HL-60/S4 treated with retinoic acid at 250 ng/mL for 4 days and 3 days (cell line): ENCODE results near the gene MYO1G.
"Not testable (repeated sequence)": the region's sequence is repeated elsewhere in the genome, so short reads cannot be mapped to it uniquely, and the experiment has no call there.

ENCODE experiments used
- in situ Hi-C: fragments of 300-500 bp; cut with MboI; formaldehyde crosslinking; loops from 2 replicates; pipeline ENCODE4 v1.7.0; 2022; ENCODE audit warnings: low sequenced_read_pairs

Gene MYO1G

DNA sequence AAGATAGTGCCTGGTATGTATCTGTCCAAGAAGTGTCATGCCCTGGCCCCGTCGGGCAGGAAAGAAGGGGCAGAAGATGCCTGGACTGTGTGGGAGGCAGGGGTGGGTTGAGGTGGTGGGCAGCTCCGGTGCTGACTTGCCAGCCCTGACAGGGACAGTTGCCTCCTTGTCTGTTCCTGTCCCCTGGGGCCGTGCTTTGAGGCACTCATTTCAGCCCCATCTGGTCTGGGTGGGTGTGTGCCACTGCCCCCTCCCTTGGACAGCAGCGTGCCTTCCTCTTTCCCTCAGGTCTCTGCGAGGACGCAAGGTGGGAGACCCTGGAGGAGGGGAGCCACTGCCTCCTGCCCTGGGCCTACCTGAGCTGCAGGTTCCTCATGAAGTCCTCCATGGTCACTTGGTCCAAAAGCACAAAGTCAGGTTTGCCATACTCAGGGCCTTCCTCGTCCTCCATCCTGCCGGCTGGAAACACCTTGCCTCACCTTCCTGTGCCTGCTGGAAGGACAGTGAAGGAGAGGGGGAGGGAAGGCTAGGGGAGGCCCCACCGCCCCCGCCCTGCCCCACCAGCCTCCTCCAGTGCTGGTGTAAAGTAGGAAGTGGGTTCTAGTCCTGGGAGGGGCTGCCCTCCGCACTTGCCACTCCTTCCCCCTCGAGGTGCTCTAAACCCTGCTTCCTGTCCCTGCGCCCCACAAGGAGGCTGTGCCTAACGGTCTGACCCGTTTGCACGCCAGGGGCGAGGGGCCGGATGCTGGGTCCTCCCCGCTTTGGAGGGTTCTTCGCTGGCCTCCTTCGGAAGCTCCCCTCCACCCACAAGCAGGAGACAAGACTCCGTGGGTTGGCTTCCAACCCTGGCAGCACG, at the start of gene MYO1G:
Gene MYO1G, minus strand, starts transcription at position 505 of the 856 bp plus-strand sequence. Its CDS starts 54 bp downstream, at position 451.
- in situ Hi-C loops = no loop called here

- in situ Hi-C loops = no loop called here
Measured at GRCh38 chr7:45028138-45028919, 49.5 kb upstream of the MYO1G start.

DNA sequence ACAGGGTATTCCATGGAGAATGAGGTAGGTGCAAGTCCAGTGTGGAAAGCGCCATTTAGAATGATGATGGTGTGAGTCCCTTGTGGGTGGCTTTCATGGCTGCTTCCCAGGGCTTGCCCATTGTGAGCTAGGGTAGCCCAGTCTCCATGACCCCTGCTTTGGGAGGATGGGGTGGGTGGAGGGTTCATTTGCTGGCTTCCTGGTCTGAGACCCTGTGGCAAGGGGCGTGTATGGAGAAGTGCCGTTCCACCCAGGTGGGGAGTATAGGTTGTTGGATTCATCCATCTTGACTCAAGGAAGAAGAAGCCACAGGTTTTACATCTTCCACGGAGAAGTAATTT, 48.9 kb upstream of the MYO1G start:
- in situ Hi-C loops = no loop called here

DNA sequence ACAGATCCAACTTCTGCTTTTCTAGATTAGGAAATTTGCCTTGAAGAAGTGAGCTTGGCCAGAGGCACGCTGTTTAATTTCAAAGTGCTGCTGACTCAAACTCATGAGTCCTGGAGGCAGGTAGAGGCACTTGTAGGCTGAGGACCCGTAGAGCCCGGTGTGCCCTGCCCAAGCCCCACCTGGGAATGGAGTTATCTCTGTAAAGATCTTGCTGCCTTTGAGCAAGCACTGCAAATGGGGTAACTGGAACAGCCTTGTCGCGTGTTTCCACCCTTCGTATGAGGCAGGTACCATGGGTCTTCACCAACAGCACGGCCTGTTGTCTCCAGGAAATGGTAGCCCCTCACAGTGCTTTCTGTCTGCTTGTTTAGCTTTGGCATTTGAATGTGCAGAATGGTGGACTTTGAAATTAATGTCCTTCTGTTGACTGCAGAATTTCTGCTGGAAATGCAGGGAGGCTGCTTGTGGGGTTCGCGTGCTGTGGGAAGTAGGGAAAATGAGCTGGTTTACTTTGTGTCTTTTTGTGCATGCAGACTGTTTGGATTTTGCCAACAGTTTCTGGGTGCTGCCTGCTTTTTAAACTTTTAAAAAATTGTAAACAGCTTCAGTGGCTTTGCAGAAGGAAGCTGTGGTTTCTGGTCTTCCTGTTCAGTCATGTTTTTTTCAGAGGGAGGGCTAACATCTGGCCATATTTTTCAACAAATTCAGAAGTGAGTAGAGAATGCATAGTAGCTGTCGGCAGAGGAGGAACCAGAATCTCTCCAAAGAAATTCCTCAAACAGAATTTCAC, 48.4 kb upstream of the MYO1G start:
- in situ Hi-C loops = no loop called here

GRCh38 chr7:45026013-45026412, 47.2 kb upstream of the MYO1G start:
- in situ Hi-C loops = no loop called here

DNA sequence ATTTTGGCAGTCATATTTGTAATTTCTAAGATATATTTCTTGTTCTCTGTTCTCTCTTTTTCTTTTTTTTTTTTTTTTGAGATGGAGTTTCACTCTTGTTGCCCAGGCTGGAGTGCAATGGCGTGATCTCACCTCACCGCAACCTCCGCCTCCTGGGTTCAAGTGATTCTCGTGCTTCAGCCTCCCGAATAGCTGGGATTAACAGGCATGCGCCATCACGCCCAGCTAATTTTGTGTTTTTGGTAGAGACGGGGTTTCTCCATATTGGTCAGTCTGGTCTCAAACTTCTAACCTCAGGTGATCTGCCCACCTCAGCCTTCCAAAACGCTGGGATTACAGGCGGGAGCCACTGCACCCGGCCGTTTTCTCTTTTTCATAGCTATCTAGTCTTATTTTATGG, 46.7 kb upstream of the MYO1G start:
- in situ Hi-C loops = not testable (repeated sequence)

DNA sequence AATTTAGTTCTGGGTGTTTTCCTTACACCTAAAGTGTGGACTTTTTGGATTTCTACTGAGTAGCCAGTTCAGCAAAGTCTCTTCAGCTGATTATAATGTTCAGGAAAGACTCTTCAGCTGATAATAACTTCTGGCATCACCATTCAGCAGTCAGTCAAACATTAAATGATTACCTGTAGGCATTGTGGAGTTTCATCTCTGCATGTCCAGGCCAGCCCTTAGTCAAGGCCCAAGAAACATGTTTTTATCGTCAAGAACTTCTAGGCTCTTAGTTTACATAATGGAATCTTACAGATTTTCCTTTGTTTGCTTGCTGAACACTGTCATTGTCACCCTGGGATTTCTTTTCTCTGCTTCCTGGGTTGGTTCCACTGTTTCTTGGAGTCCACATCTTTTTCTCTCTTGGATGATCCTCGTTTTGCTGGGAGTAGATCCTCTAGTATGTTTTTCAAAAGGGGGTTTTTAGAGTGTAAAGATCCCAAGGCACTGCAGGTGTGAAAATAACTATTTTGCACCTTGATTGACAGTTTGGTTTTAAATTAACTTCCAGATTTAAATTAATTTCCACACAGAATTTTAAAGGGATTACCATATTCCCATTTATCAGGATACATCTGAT, 45.4 kb upstream of the MYO1G start:
- in situ Hi-C loops = no loop called here

DNA sequence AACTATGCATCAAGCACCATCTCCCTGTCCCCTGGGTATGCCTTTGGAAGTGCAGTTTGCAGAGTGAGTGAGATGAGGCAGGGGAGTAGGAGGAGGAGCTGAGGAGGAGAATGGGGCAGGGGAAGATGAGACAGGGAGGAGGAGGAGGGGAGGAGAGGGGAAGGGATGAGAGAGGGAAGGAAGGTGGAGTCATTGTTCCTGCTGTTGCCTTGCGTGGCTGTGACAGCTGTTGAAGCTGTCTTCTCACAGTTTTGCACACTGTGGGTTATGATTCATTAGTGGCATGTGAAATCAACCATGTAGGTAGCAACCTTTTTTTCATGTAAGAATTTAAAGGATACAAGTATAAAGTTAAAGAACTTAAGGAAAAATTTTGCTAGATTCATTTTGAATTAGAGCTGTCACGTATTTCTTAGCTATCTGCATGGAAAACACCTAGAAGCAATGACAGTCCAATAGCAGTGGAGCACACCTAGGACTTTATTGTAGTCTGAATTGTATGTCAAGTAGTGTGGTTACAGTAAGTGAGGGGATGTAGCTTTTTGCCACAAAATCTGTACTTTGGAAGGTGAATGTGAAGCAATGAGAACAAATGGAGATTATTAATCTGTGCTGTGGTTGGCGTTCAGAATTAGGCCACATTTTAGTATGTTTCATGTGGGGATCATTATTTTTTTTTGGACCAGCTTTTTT, 42.9 kb upstream of the MYO1G start:
- in situ Hi-C loops = no loop called here

DNA sequence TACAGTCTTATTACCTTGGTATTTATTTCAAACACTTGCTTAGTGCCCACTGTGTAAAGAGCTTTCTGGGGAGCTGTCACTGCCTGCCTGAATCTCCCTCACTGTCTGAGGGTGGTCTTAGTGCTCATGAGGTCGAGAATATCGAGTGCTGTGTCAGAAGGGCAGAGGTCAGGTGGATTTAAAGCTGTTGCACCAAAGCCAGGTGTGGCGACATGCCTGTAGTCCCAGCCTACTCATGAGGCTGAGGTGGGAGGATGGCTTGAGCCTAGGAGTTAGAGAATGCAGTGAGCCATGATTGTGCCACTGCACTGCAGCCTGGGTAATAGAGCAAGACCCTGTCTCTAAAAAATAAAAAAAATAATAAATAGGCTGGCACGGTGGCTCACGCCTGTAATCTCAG, 42.1 kb upstream of the MYO1G start:
- in situ Hi-C loops = no loop called here

- in situ Hi-C loops = no loop called here
Measured at GRCh38 chr7:45017253-45017652, 38.4 kb upstream of the MYO1G start.

- in situ Hi-C loops = no loop called here
Measured at GRCh38 chr7:45015313-45015712, 36.5 kb upstream of the MYO1G start.

- in situ Hi-C loops = no loop called here
Measured at GRCh38 chr7:45013465-45013967, 34.7 kb upstream of the MYO1G start.

DNA sequence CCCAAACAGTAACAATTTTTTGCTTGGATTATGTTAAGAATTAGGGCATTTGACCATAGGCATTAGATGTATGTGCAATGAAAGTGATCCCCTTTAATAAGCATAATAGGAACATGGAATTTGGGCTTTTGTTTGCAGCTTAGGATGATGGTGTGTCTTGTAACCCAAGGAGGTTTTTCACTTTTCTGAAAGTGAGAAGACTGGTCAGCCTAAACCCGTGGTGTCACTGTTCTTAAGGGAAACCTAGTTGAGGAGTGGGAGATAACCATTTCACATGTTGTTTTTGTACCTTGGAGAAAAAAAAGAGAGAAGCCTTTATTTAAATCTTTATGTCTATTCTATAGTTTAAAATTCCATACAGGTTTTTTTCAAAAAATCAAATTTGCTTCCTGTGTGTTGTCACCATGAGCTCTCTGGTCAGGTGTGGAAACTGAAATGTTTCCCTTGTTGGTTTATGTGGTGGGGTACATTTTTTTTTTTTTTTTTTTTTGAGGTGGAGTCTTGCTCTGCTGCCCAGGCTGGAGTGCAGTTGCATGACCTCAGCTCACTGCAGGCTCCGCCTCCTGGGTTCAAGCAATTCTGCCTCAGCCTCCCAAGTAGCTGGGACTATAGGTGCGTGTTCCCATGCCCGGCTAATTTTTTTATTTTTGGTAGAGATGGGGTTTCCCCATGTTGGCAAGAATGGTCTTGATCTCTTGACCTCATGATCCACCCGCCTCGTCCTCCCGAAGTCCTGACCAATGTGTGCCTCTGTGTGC, 28.9 kb upstream of the MYO1G start:
- in situ Hi-C loops = no loop called here

DNA sequence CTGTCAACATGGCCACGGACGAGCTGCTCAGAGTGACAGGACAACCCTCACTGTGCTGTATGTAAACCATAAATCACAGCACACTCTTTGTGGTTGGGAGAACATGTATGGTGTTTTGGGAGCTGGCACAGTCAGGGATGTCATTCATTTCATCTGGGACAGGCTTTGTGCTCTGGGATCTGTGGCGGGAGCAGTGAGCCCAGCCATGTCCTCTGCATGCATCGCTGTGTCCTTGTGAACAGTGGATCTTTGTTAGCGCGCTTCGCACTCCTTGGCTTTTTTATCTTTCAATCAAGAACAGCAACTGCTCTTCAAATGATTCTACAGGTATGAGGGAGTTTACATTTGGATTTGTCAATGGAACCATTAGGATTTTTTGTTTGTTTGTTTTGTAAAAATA, 28.3 kb upstream of the MYO1G start:
- in situ Hi-C loops = no loop called here

GRCh38 chr7:45003789-45004188, 25.0 kb upstream of the MYO1G start:
- in situ Hi-C loops = no loop called here

DNA sequence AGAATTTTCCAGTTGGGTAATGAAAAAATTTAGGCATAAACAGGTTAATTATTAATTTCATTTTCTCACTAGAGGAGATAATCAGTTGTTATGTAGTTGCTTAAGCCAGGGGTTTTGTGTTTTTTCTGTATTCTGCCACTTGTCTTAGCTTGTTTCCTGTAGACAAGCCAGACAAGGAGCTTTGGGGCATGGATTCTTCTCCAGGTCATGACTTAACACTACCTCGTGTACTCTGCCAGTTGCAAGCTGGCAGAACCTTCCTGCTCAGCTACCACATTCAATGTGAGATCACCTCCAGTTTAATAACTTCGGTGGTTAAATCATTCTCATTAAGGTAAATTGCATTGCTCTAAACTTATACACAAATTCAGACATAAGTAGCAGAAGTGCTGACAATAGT, 23.0 kb upstream of the MYO1G start:
- in situ Hi-C loops = no loop called here

DNA sequence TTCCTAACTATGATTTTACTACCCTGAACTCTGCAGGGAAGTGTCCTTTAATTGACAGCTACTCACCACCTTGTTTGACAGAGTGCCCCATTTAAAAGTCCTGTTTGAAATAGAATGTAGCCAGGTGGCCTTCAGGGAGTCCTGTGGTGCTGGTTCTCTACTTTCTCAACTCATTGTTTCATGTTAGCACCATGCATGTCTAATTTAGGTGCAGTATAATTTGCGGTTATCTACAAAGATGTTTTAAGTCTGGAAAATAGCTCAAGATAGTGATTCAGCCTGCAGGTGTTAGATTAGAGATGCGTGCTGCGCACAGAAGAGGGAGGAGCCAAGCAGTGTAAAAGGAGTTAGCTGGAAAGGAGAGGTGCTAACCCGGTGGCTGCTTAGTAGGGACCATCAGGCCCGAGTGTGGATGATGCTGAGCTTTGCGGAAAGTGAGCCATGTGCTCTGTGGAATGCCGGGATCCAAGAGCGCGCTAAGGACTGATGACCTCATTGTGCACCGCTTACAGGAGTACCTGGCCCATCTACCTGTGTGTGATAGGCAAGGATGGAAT, 22.4 kb upstream of the MYO1G start:
- in situ Hi-C loops = no loop called here

GRCh38 chr7:45000093-45001032, 21.5 kb upstream of the MYO1G start, which contains the start of gene CCM2:
CCM2 (plus strand) TSS chr7:45000201; CDS start chr7:45000334, 133 bp downstream.
- in situ Hi-C loops = no loop called here
